ENCODE data around the gene RAVER1. TPM values are rescaled to one million over a fixed set of nuclear protein-coding genes. Genes with fewer than 3 reads are reported as not detected.
A peak's percentile ranks its signal among the peaks of the same experiment; 100 is the strongest.

Gene RAVER1
- total RNA-seq, 1 experiment from 2014 or later, result 36.1 TPM

DNA sequence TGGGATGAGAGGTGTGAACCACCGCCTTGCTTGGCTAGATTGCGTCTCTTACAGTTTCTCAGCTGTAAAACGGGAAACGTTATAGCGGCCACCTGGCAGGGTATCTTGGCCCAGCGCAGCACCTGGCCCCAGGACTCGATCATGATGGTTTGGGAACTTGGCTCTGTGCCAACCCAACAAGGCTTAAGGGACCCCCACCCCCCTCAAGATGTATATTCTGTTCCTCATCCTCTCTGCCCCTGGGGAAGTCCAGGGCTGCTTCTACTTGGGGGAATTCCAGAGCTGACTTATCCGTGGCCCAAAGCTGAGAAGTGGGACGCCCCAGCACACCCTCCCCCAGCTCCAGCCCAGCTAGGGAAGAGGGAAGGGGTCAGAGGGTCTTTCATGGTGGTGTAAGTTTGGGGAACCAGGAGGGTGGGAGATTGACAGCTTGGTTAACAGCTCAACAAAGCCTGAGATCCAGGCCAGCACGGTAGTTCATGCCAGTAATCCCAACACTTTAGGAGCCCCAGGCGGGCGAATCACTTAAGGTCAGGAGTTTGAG, 61.7 kb downstream of the RAVER1 start:
- no peaks in the 10 kb centered on the region for H3K27me3 Mint-ChIP-seq (ENCODE audit: insufficient read depth, unreplicated experiment)
- H3K9me3 Mint-ChIP-seq (ENCODE audit: unreplicated experiment), result no peaks in the 10 kb centered on the region
- peak overlapping the region; percentile 68 for H3K4me3 Mint-ChIP-seq (ENCODE audit: unreplicated experiment)
- BruUV-seq (replicated peaks), result TSS peak; percentile 84
- H3K27ac Mint-ChIP-seq (ENCODE audit: low read depth, unreplicated experiment), result no peak overlapping the region
- DNase-seq (ENCODE audit: unreplicated experiment), result peak; percentile 52
- peaks cover 11% of the 10 kb centered on the region for H3K36me3 Mint-ChIP-seq (ENCODE audit: insufficient read depth, unreplicated experiment)
- TF ChIP-seq, protein P1, sequence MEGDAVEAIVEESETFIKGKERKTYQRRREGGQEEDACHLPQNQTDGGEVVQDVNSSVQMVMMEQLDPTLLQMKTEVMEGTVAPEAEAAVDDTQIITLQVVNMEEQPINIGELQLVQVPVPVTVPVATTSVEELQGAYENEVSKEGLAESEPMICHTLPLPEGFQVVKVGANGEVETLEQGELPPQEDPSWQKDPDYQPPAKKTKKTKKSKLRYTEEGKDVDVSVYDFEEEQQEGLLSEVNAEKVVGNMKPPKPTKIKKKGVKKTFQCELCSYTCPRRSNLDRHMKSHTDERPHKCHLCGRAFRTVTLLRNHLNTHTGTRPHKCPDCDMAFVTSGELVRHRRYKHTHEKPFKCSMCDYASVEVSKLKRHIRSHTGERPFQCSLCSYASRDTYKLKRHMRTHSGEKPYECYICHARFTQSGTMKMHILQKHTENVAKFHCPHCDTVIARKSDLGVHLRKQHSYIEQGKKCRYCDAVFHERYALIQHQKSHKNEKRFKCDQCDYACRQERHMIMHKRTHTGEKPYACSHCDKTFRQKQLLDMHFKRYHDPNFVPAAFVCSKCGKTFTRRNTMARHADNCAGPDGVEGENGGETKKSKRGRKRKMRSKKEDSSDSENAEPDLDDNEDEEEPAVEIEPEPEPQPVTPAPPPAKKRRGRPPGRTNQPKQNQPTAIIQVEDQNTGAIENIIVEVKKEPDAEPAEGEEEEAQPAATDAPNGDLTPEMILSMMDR (IDR thresholded peaks at IDR 0.05; ENCODE audit: unreplicated experiment), result no peak
- no peaks in the 10 kb centered on the region for H3K4me1 Mint-ChIP-seq (ENCODE audit: insufficient read depth, unreplicated experiment)
- ChIA-PET POLR2A (interaction anchor here (0.7 to 3.5 kb wide), 7 partner anchors 12 to 119 kb away, joined by 3 to 33 read pairs (median 5); partner anchors contain the start of genes ICAM4 and TYK2), CTCF (interaction anchor here (0.6 to 6.3 kb wide), 16 partner anchors 8 to 174 kb away, joined by 3 to 103 read pairs (median 4); partner anchors contain the start of genes FDX2 and MRPL4)
- intact Hi-C loops (cut with micrococcal nuclease), result no loop called here

DNA sequence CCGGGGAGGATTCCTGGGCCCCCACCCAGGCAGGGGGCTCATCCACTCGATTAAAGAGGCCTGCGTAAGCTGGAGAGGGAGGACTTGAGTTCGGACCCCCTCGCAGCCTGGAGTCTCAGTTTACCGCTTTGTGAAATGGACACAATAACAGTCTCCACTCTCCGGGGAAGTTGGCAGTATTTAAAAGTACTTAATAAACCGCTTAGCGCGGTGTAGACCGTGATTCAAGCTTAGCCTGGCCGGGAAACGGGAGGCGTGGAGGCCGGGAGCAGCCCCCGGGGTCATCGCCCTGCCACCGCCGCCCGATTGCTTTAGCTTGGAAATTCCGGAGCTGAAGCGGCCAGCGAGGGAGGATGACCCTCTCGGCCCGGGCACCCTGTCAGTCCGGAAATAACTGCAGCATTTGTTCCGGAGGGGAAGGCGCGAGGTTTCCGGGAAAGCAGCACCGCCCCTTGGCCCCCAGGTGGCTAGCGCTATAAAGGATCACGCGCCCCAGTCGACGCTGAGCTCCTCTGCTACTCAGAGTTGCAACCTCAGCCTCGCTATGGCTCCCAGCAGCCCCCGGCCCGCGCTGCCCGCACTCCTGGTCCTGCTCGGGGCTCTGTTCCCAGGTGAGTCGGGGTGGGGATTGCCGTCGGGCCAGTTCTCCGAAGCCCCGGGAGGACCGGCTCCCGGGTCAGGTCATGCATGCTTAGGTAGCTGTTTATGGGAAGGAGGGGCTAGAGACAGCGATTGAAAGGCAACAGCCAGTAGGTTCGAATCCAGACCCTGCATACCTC, 62.5 kb downstream of the RAVER1 start, which contains the start of gene ICAM1:
ICAM1 (plus strand) TSS at position 505 of the 779 bp plus-strand sequence; CDS start at position 545, 40 bp downstream.
- H3K4me1 Mint-ChIP-seq (ENCODE audit: insufficient read depth, unreplicated experiment), result no peaks in the 10 kb centered on the region
- H3K4me3 Mint-ChIP-seq (ENCODE audit: unreplicated experiment), result peak within 1 kb of the TSS; percentile 68
- ChIA-PET POLR2A (interaction anchor here (0.7 to 3.5 kb wide), 10 partner anchors 11 to 135 kb away, joined by 3 to 33 read pairs (median 5); partner anchors contain the start of genes CDC37, ICAM4, MRPL4 and RAVER1), CTCF (interaction anchor here (0.5 to 6.3 kb wide), 24 partner anchors 9 to 350 kb away, joined by 3 to 103 read pairs (median 4); partner anchors contain the start of genes FDX2, MRPL4 and TYK2)
- TF ChIP-seq, protein P1 (IDR thresholded peaks at IDR 0.05; ENCODE audit: unreplicated experiment), result no peak
- intact Hi-C loops (cut with micrococcal nuclease), result no loop called here
- H3K27ac Mint-ChIP-seq (ENCODE audit: low read depth, unreplicated experiment), result no peak within 1 kb of the TSS
- peaks cover 11% of the 10 kb centered on the region for H3K36me3 Mint-ChIP-seq (ENCODE audit: insufficient read depth, unreplicated experiment)
- BruUV-seq (replicated peaks), result no TSS peak
- peak; percentile 90 for DNase-seq (ENCODE audit: unreplicated experiment)
- no peaks in the 10 kb centered on the region for H3K27me3 Mint-ChIP-seq (ENCODE audit: insufficient read depth, unreplicated experiment)
- H3K9me3 Mint-ChIP-seq (ENCODE audit: unreplicated experiment), result no peaks in the 10 kb centered on the region

DNA sequence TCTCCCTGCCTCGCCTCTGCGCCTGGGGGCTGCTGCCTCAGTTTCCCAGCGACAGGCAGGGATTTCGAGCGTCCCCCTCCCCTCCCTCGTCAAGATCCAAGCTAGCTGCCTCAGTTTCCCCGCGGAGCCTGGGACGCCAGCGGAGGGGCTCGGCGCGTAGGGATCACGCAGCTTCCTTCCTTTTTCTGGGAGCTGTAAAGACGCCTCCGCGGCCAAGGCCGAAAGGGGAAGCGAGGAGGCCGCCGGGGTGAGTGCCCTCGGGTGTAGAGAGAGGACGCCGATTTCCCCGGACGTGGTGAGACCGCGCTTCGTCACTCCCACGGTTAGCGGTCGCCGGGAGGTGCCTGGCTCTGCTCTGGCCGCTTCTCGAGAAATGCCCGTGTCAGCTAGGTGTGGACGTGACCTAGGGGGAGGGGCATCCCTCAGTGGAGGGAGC, 63.1 kb downstream of the RAVER1 start:
- TF ChIP-seq, protein P1 (IDR thresholded peaks at IDR 0.05; ENCODE audit: unreplicated experiment), result no peak
- peaks cover 9% of the 10 kb centered on the region for H3K36me3 Mint-ChIP-seq (ENCODE audit: insufficient read depth, unreplicated experiment)
- POLR2A ChIA-PET, result interaction anchor here (1.1 to 3.5 kb wide), 8 partner anchors 10 to 136 kb away, joined by 4 to 33 read pairs (median 5); partner anchors contain the start of genes ICAM4, MRPL4 and RAVER1
- H3K27ac Mint-ChIP-seq (ENCODE audit: low read depth, unreplicated experiment), result no peak overlapping the region
- intact Hi-C loops (cut with micrococcal nuclease), result no loop called here
- peak; percentile 25 for DNase-seq (ENCODE audit: unreplicated experiment)
- no peaks in the 10 kb centered on the region for H3K9me3 Mint-ChIP-seq (ENCODE audit: unreplicated experiment)
- CTCF ChIA-PET, result interaction anchor here (0.5 to 6.3 kb wide), 16 partner anchors 9 to 350 kb away, joined by 3 to 103 read pairs (median 4); partner anchors contain the start of gene TYK2
- H3K4me3 Mint-ChIP-seq (ENCODE audit: unreplicated experiment), result peak overlapping the region; percentile 68
- no peaks in the 10 kb centered on the region for H3K27me3 Mint-ChIP-seq (ENCODE audit: insufficient read depth, unreplicated experiment)
- BruUV-seq (replicated peaks), result no TSS peak
- H3K4me1 Mint-ChIP-seq (ENCODE audit: insufficient read depth, unreplicated experiment), result no peaks in the 10 kb centered on the region

Data from MCF 10A (cell line).